HL-60 (cell line): Measurements from ENCODE around the gene VAT1L.

ENCODE experiments used
- DNase-seq, 2 experiments: peaks; one replicate each; pipeline ENCODE4 v3.0.0-alpha.2; 2010 to 2020; ENCODE audit warnings: low read depth in 1 of 2, low spot score in 1 of 2
- H3K27ac ChIP-seq: fragments of 250-450 bp; sonication (Bioruptor Pico); replicated peaks from 2 replicates; pipeline ENCODE4 v1.5.1; 2020; ENCODE audit warnings: mild to moderate bottlenecking, moderate library complexity
- H3K27me3 ChIP-seq: fragments of 250-450 bp; sonication (Bioruptor Pico); 2 replicates; pipeline ENCODE4 v1.5.1; 2021; ENCODE audit warnings: mild to moderate bottlenecking, moderate library complexity; ENCODE audit not compliant: insufficient read depth, poor library complexity, severe bottlenecking
- H3K4me3 ChIP-seq: replicated peaks from 2 replicates; pipeline ENCODE4 v1.5.1; 2011; ENCODE audit warnings: mild to moderate bottlenecking, control low read depth, low read length; ENCODE audit not compliant: insufficient read depth
- GABPA ChIP-seq: IDR thresholded peaks from 2 replicates; pipeline ENCODE4 v1.6.1; 2012; ENCODE audit warnings: low read depth
- POLR2AphosphoS5 ChIP-seq: IDR thresholded peaks from 2 replicates; pipeline ENCODE4 v1.6.1; 2012; ENCODE audit warnings: low read depth
- SPI1 ChIP-seq: IDR thresholded peaks from 2 replicates; pipeline ENCODE4 v1.6.1; 2012; ENCODE audit warnings: low read depth, mild to moderate bottlenecking, borderline replicate concordance
- TF ChIP-seq, protein P1 (sequence below): IDR thresholded peaks from 2 replicates; pipeline ENCODE4 v1.6.1; 2012; ENCODE audit warnings: low read depth; ENCODE audit not compliant: insufficient replicate concordance
- TF ChIP-seq, protein P2 (sequence below): IDR thresholded peaks from one replicate; pipeline ENCODE4 v1.5.1; 2011; ENCODE audit warnings: low read length, control low read depth, inconsistent platforms; ENCODE audit not compliant: insufficient read depth

The VAT1L gene

DNA sequence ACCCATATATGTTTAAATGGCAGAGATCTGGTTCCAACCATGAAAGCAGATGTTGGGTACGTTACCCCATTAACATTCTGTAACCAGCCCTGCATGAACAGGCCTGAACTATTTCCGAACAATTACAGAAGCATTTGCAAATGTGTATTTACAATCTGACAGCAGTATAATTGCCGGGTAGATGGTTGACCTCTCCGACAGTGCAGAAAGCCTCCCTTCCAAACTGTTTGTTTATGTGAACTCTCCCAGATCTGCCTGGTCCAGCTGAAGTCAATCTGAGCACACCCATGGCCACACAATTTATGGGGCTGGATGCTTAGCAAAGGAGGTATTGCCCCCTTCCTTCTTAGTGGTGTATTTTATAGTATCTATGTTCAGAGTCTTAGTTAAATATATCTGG lies 44.2 kb upstream of the VAT1L start:
- no peak overlapping the region for H3K27ac ChIP-seq
- TF ChIP-seq SPI1 (no peak), GABPA (no peak), POLR2AphosphoS5 (no peak)
- TF ChIP-seq, protein P1, sequence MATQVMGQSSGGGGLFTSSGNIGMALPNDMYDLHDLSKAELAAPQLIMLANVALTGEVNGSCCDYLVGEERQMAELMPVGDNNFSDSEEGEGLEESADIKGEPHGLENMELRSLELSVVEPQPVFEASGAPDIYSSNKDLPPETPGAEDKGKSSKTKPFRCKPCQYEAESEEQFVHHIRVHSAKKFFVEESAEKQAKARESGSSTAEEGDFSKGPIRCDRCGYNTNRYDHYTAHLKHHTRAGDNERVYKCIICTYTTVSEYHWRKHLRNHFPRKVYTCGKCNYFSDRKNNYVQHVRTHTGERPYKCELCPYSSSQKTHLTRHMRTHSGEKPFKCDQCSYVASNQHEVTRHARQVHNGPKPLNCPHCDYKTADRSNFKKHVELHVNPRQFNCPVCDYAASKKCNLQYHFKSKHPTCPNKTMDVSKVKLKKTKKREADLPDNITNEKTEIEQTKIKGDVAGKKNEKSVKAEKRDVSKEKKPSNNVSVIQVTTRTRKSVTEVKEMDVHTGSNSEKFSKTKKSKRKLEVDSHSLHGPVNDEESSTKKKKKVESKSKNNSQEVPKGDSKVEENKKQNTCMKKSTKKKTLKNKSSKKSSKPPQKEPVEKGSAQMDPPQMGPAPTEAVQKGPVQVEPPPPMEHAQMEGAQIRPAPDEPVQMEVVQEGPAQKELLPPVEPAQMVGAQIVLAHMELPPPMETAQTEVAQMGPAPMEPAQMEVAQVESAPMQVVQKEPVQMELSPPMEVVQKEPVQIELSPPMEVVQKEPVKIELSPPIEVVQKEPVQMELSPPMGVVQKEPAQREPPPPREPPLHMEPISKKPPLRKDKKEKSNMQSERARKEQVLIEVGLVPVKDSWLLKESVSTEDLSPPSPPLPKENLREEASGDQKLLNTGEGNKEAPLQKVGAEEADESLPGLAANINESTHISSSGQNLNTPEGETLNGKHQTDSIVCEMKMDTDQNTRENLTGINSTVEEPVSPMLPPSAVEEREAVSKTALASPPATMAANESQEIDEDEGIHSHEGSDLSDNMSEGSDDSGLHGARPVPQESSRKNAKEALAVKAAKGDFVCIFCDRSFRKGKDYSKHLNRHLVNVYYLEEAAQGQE = no peak
- TF ChIP-seq, protein P2, sequence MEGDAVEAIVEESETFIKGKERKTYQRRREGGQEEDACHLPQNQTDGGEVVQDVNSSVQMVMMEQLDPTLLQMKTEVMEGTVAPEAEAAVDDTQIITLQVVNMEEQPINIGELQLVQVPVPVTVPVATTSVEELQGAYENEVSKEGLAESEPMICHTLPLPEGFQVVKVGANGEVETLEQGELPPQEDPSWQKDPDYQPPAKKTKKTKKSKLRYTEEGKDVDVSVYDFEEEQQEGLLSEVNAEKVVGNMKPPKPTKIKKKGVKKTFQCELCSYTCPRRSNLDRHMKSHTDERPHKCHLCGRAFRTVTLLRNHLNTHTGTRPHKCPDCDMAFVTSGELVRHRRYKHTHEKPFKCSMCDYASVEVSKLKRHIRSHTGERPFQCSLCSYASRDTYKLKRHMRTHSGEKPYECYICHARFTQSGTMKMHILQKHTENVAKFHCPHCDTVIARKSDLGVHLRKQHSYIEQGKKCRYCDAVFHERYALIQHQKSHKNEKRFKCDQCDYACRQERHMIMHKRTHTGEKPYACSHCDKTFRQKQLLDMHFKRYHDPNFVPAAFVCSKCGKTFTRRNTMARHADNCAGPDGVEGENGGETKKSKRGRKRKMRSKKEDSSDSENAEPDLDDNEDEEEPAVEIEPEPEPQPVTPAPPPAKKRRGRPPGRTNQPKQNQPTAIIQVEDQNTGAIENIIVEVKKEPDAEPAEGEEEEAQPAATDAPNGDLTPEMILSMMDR = no peak
- DNase-seq = no peak
- no peak overlapping the region for H3K4me3 ChIP-seq
- H3K27me3 ChIP-seq = no peaks in the 10 kb centered on the region

DNA sequence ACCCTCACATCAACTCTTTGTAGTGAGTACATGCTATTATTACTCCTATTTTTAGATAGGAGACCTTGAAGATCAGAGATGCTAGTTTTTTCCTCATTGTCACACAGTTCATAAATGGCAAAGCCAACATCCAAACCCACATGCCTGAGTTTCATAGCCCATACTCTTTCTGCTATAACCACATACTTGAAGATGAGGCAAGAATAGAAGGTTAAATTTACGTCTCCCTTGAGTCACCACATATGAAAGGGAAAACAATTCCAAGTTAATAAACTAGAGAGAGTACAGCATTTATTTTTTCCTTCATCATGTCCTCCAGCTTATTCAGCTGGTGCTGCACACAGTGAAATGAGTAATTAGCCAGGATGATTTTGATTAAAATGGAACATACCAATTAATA lies 42.4 kb upstream of the VAT1L start:
- DNase-seq = no peak
- H3K27ac ChIP-seq = no peak overlapping the region
- TF ChIP-seq, protein P1 = no peak
- TF ChIP-seq, protein P2 = no peak
- no peak for TF ChIP-seq GABPA
- no peak for TF ChIP-seq POLR2AphosphoS5
- TF ChIP-seq SPI1 = no peak
- no peaks in the 10 kb centered on the region for H3K27me3 ChIP-seq
- no peak overlapping the region for H3K4me3 ChIP-seq

DNA sequence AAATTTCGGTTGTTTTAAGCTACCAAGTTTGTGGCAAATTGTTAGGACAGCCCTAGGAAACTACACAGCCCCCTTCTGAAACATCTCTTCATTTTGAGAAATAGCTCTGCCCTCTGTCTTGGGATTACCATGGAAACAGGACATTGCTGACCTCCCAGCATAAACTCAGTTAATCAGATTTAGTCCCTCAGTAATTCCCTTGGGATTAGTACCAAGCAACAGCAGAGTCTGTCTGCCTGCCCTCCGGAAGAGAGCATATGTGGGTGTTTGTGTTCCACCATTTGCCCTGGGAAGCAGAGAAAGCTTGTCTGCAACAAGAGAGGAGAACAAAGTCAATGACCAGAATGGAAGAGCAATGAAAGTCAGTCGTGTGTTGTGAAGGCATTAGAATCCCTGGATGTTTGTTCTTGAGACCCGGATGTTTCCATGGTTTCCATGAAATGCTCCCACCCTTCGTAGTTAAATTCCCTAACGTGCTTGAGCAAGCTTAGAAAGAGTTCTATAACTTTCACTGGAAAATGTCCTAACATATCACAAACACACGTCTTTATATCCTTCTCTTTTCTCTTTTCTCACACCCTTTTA lies 39.9 kb upstream of the VAT1L start:
- H3K27ac ChIP-seq = no peak overlapping the region
- no peak overlapping the region for H3K4me3 ChIP-seq
- TF ChIP-seq, protein P2 = no peak
- TF ChIP-seq POLR2AphosphoS5 (no peak), SPI1 (no peak), GABPA (no peak)
- TF ChIP-seq, protein P1 = no peak
- no peak for DNase-seq
- no peaks in the 10 kb centered on the region for H3K27me3 ChIP-seq
